Spleen (tissue), 11 donors: ENCODE data around the gene RYR1. TPM values are rescaled to one million over a fixed set of nuclear protein-coding genes. Genes with fewer than 3 reads are reported as not detected.

Experiments
- DNase-seq: peaks from one replicate; pipeline ENCODE4 v3.0.0-alpha.2; 2020
- H3K27ac ChIP-seq, 8 donors: fragments of 200-600 bp; sonication (generic) in 7 of 8; 1 replicate in 4 of 8; 2 replicates in 4 of 8; pipeline versions ENCODE4 v1.5.0 to v1.8.0; 2016 to 2021; ENCODE audit warnings: inconsistent platforms in 4 of 8, mild to moderate bottlenecking in 4 of 8, moderate library complexity in 1 of 8
- H3K27me3 ChIP-seq, 7 donors: fragments of 200-600 bp; sonication (generic) in 6 of 7; replicated peaks in 1 of 7; 1 replicate in 4 of 7; 2 replicates in 3 of 7; pipeline versions ENCODE4 v1.5.0 to v1.8.0; 2016 to 2021; ENCODE audit warnings: inconsistent platforms in 3 of 7, mild to moderate bottlenecking in 1 of 7
- H3K36me3 ChIP-seq, 6 donors: fragments of 200-600 bp; sonication (generic) in 5 of 6; 1 replicate in 4 of 6; 2 replicates in 2 of 6; pipeline versions ENCODE4 v1.5.0 to v1.8.0; 2016 to 2021; ENCODE audit warnings: inconsistent platforms in 2 of 6
- H3K4me1 ChIP-seq, 6 donors: fragments of 200-600 bp; sonication (generic) in 5 of 6; 1 replicate in 3 of 6; 2 replicates in 3 of 6; pipeline versions ENCODE4 v1.5.0 to v1.8.0; 2016 to 2021; ENCODE audit warnings: inconsistent platforms in 3 of 6
- H3K4me3 ChIP-seq, 8 donors: fragments of 200-600 bp; sonication (generic) in 7 of 8; 1 replicate in 4 of 8; 2 replicates in 4 of 8; pipeline versions ENCODE4 v1.5.0 to v1.8.0; 2016 to 2021; ENCODE audit warnings: inconsistent platforms in 4 of 8, mild to moderate bottlenecking in 4 of 8, moderate library complexity in 2 of 8
- H3K9me3 ChIP-seq, 8 donors: fragments of 200-600 bp; sonication (generic) in 7 of 8; 1 replicate in 4 of 8; 2 replicates in 4 of 8; pipeline versions ENCODE4 v1.5.0 to v1.8.0; 2016 to 2021; ENCODE audit warnings: inconsistent platforms in 4 of 8
- CTCF ChIP-seq, 11 experiments: fragments of 200-600 bp in 7 of 11; fragments of 450-650 bp in 4 of 11; sonication (generic) in 4 of 11; IDR thresholded peaks in 8 of 11; conservative IDR thresholded peaks in 3 of 11; 1 replicate in 7 of 11; 2 replicates in 4 of 11; pipeline versions ENCODE4 v1.4.0 to v1.8.0; 2016 to 2021; ENCODE audit warnings: antibody characterized with exemption in 11 of 11, inconsistent platforms in 4 of 11, mild to moderate bottlenecking in 1 of 11
- POLR2A ChIP-seq, 3 donors: fragments of 450-650 bp; IDR thresholded peaks; one replicate each; pipeline ENCODE4 v1.5.1; 2017; ENCODE audit warnings: antibody characterized with exemption in 3 of 3, mild to moderate bottlenecking in 1 of 3
- POLR2AphosphoS5 ChIP-seq, 3 donors: sonication (generic); formaldehyde crosslinking; IDR thresholded peaks; one replicate each; pipeline ENCODE4 v1.5.1; 2017; ENCODE audit warnings: antibody characterized with exemption in 3 of 3
- WGBS, 5 donors: extraction: QIAGEN DNeasy Blood & Tissue Kit in 3 of 5; methylation state at CpG; one replicate each; pipeline versions ENCODE4 v1.1.5 to v1.1.7; 2013 to 2018; 5-methylcytosine and 5-hydroxymethylcytosine counted together
- intact Hi-C: fragments of 100-400 bp; cut with DNase I; formaldehyde crosslinking; loops from one replicate; pipeline ENCODE4 v1.15.0; 2023; ENCODE audit warnings: low total_unique reads
- polyA plus RNA-seq, 3 donors: library from polyadenylated mRNA; stranded (reverse); fragments of 200-250 nt; gene quantifications; one replicate each; pipeline ENCODE4 v1.2.1, GENCODE V29; 2013
- total RNA-seq, 7 donors: library from RNA; depleted of rRNA in 3 of 7; stranded (reverse); fragments of >200 nt in 3 of 7; fragmentation: NEBNext Ultra II Directional in 4 of 7; extraction: Animal tissue kit (Norgen Biotek cat#: 25700) in 4 of 7; gene quantifications; one replicate each; pipeline versions ENCODE4 v1.1.0 to v1.2.1, GENCODE V29; 2016 to 2021
- donor health status: healthy with polysubstance abuse.
- donor health status: DM: no; HTN: no; CAD: no; lungs with moderate emphysema.
- donor health status: DM: no; HTN: no; CAD: no.
- donor health status: Bipolar disorder and iron deficiency.
- donor health status: healthy.
- donor health status: DM: no; HTN: no; CAD: no.
- donor health status: DM: yes; HTN: yes; CAD: no.

Gene RYR1
- total and polyA plus RNA-seq, 10 donors, result 0.32 to 3.2 (median 1.3) TPM

- Histone ChIP-seq H3K27me3 (peaks cover 0 to 51% (median 19%) of the 10 kb centered on the region in 7 donors), H3K36me3 (no peaks in the 10 kb centered on the region), H3K27ac (peak overlapping the region in 2 of 8 donors; percentile 28 to 46), H3K4me3 (peak overlapping the region in 7 of 8 donors; percentile 23 to 72 (median 38)), H3K9me3 (no peaks in the 10 kb centered on the region), H3K4me1 (peaks cover 0 to 44% (median 14%) of the 10 kb centered on the region in 6 donors)
- peak; percentile 86 for DNase-seq
- intact Hi-C loops, result no loop called here
- TF ChIP-seq POLR2A (IDR thresholded peaks at IDR 0.05), result no peak
- TF ChIP-seq POLR2AphosphoS5 (IDR thresholded peaks at IDR 0.05), result peak in 1 of 3 donors; percentile 17
- WGBS, 5 donors, result 3 to 30% (median 6%) methylated on average over 29 to 111 of the region's 111 CpGs
Observed at GRCh38 chr19:38564981-38565690, 131.6 kb downstream of the RYR1 start.

GRCh38 chr19:38565691-38566105 lies 132.2 kb downstream of the RYR1 start:
- Histone ChIP-seq H3K9me3 (no peaks in the 10 kb centered on the region), H3K27ac (peak overlapping the region in 2 of 8 donors; percentile 28 to 46), H3K4me1 (peaks cover 0 to 38% (median 10%) of the 10 kb centered on the region in 6 donors), H3K27me3 (peaks cover 0 to 51% (median 19%) of the 10 kb centered on the region in 7 donors), H3K36me3 (no peaks in the 10 kb centered on the region), H3K4me3 (peak overlapping the region in 7 of 8 donors; percentile 23 to 72 (median 38))
- 51 to 57% (median 55%) methylated on average over 21 of the region's 21 CpGs for WGBS, 5 donors
- intact Hi-C loops, result no loop called here
- no peak for TF ChIP-seq POLR2AphosphoS5 (IDR thresholded peaks at IDR 0.05)
- TF ChIP-seq POLR2A (IDR thresholded peaks at IDR 0.05), result no peak
- TF ChIP-seq CTCF (IDR thresholded peaks at IDR 0.05 in 8 of 11, conservative IDR thresholded peaks at IDR 0.05 in 3 of 11), result no peak
- DNase-seq, result no peak

GRCh38 chr19:38569368-38569983 lies 136.0 kb downstream of the RYR1 start:
- WGBS, 5 donors, result 73 to 84% (median 77%) methylated on average over 6 of the region's 6 CpGs
- H3K4me3 ChIP-seq, result no peak overlapping the region
- no peak for TF ChIP-seq POLR2AphosphoS5 (IDR thresholded peaks at IDR 0.05)
- TF ChIP-seq POLR2A (IDR thresholded peaks at IDR 0.05), result no peak
- TF ChIP-seq CTCF (IDR thresholded peaks at IDR 0.05 in 8 of 11, conservative IDR thresholded peaks at IDR 0.05 in 3 of 11), result no peak
- no peaks in the 10 kb centered on the region for H3K9me3 ChIP-seq
- H3K4me1 ChIP-seq, result peaks cover 0 to 13% (median 9%) of the 10 kb centered on the region in 6 donors
- H3K27ac ChIP-seq, result no peak overlapping the region
- no peaks in the 10 kb centered on the region for H3K36me3 ChIP-seq
- DNase-seq, result no peak
- peaks cover 0 to 23% (median 13%) of the 10 kb centered on the region in 7 donors for H3K27me3 ChIP-seq
- intact Hi-C loops, result no loop called here

GRCh38 chr19:38571682-38572081 lies 138.2 kb downstream of the RYR1 start:
- intact Hi-C loops, result no loop called here
- Histone ChIP-seq H3K4me3 (no peak overlapping the region), H3K27ac (no peak overlapping the region), H3K9me3 (no peaks in the 10 kb centered on the region), H3K36me3 (no peaks in the 10 kb centered on the region), H3K27me3 (peaks cover 0 to 4% (median 0%) of the 10 kb centered on the region in 7 donors), H3K4me1 (no peaks in the 10 kb centered on the region)
- WGBS, 5 donors, result 74 to 88% (median 84%) methylated on average over 2 of the region's 2 CpGs
- TF ChIP-seq CTCF (IDR thresholded peaks at IDR 0.05 in 8 of 11, conservative IDR thresholded peaks at IDR 0.05 in 3 of 11) (no peak), POLR2A (IDR thresholded peaks at IDR 0.05) (no peak), POLR2AphosphoS5 (IDR thresholded peaks at IDR 0.05) (no peak)
- DNase-seq, result no peak
